HCT116 (cell line): ENCODE results near the gene NACAD. TPM values are rescaled to one million over a fixed set of nuclear protein-coding genes. Genes with fewer than 3 reads are reported as not detected.

ENCODE experiments used
- ATAC-seq: fragments of 200-7000 bp; cut with Tn5 transposase; 2 replicates; pipeline ENCODE4 v1.9.1; 2020; ENCODE audit warnings: mild to moderate bottlenecking, moderate library complexity
- BruUV-seq: library from RNA; stranded (reverse); fragments of 400-500 nt; replicated peaks from 2 replicates; lab custom pipeline; 2021; lab: Mats Ljungman, UMichigan
- CTCF ChIA-PET: fragments of 300-600 bp; sonication (Branson Sonifier 250); formaldehyde crosslinking; loops from one replicate; lab custom pipeline; 2021; ENCODE audit warnings: antibody characterized with exemption; lab: Charles Lee
- POLR2A ChIA-PET: fragments of 300-600, 350-600 bp; sonication (Branson Sonifier 250); formaldehyde crosslinking; loops from one replicate; lab custom pipeline; 2021; ENCODE audit warnings: antibody characterized with exemption; lab: Charles Lee
- RAD21 ChIA-PET, 2 experiments: fragments of 300-600 bp; sonication (Branson Sonifier 250); formaldehyde crosslinking; loops; one replicate each; lab custom pipeline; 2023; ENCODE audit warnings: low total read pairs in 2 of 2; ENCODE audit not compliant: uncharacterized antibody in 2 of 2, unreplicated experiment in 2 of 2, low non-redundant PET in 1 of 2; lab: Charles Lee
- DNase-seq: peaks from one replicate; pipeline ENCODE4 v3.0.0-alpha.2; 2010; ENCODE audit warnings: low read depth, low spot score
- H2AFZ ChIP-seq: fragments of 200-600 bp; shearing (Covaris generic), sonication (generic); 2 replicates; pipeline ENCODE4 v1.6.1; 2017; ENCODE audit warnings: low read depth, mixed run types, mixed read lengths, antibody characterized with exemption, low read length; ENCODE audit not compliant: poor library complexity, severe bottlenecking
- H3K27ac ChIP-seq: 2 replicates; pipeline ENCODE4 v1.5.1; 2012; ENCODE audit warnings: low read depth, low read length
- H3K27me3 ChIP-seq: fragments of 200-600 bp; sonication (generic); 2 replicates; pipeline ENCODE4 v1.6.1; 2016; ENCODE audit warnings: mixed run types, low read length, mixed read lengths; ENCODE audit not compliant: insufficient read depth
- H3K36me3 ChIP-seq, 2 experiments: fragments of 200-500 bp in 1 of 2; fragments of 200-600 bp in 1 of 2; sonication (Bioruptor generic) in 1 of 2; sonication (generic) in 1 of 2; 2 replicates each; pipeline versions ENCODE4 v1.5.1 to v1.6.1; 2014 to 2016; ENCODE audit warnings: low read length in 2 of 2, inconsistent platforms in 1 of 2, mixed read lengths in 1 of 2, mixed run types in 1 of 2; ENCODE audit not compliant: insufficient read depth in 2 of 2, control insufficient read depth in 1 of 2
- H3K4me1 ChIP-seq, 2 experiments: fragments of 200-600 bp in 1 of 2; sonication (generic) in 1 of 2; 2 replicates each; pipeline versions ENCODE4 v1.5.1 to v1.6.1; 2012 to 2017; ENCODE audit warnings: low read length in 2 of 2, inconsistent platforms in 1 of 2, mild to moderate bottlenecking in 1 of 2, mixed read lengths in 1 of 2, mixed run types in 1 of 2, moderate library complexity in 1 of 2; ENCODE audit not compliant: insufficient read depth in 2 of 2, control insufficient read depth in 1 of 2
- H3K4me2 ChIP-seq: fragments of 200-600 bp; sonication (generic); 2 replicates; pipeline ENCODE4 v1.6.1; 2017; ENCODE audit warnings: mixed run types, low read length, mixed read lengths
- H3K4me3 ChIP-seq, 2 experiments: fragments of 200-600 bp in 1 of 2; sonication (generic) in 1 of 2; replicated peaks in 1 of 2; 2 replicates each; pipeline ENCODE4 v1.5.1; 2011 to 2016; ENCODE audit warnings: low read length in 2 of 2, control low read depth in 1 of 2, low read depth in 1 of 2, mild to moderate bottlenecking in 1 of 2, mixed read lengths in 1 of 2, mixed run types in 1 of 2
- H3K79me2 ChIP-seq: fragments of 200-600 bp; sonication (generic); 2 replicates; pipeline ENCODE4 v1.6.1; 2017; ENCODE audit warnings: mild to moderate bottlenecking, mixed run types, low read length, moderate library complexity, mixed read lengths; ENCODE audit not compliant: insufficient read depth
- H3K9ac ChIP-seq: fragments of 200-600 bp; sonication (generic); 2 replicates; pipeline ENCODE4 v1.6.1; 2016; ENCODE audit warnings: low read length, mixed read lengths
- H3K9me2 ChIP-seq: fragments of 200-600 bp; sonication (generic), shearing (Covaris generic); 2 replicates; pipeline ENCODE4 v1.6.1; 2017; ENCODE audit warnings: mixed run types, mild to moderate bottlenecking, moderate library complexity; ENCODE audit not compliant: insufficient read depth
- H3K9me3 ChIP-seq, 2 experiments: fragments of 200-500 bp in 1 of 2; fragments of 200-600 bp in 1 of 2; sonication (Bioruptor generic) in 1 of 2; sonication (generic) in 1 of 2; 2 replicates each; pipeline ENCODE4 v1.6.1; 2014 to 2017; ENCODE audit warnings: low read length in 2 of 2, mixed read lengths in 2 of 2, inconsistent platforms in 1 of 2, low read depth in 1 of 2, mild to moderate bottlenecking in 1 of 2, mixed run types in 1 of 2, moderate library complexity in 1 of 2; ENCODE audit not compliant: control insufficient read depth in 1 of 2, insufficient read depth in 1 of 2
- H4K20me1 ChIP-seq: fragments of 200-600 bp; sonication (generic), shearing (Covaris generic); 2 replicates; pipeline ENCODE4 v1.6.1; 2017; ENCODE audit warnings: mixed run types, mild to moderate bottlenecking, moderate library complexity; ENCODE audit not compliant: insufficient read depth
- ATF3 ChIP-seq: IDR thresholded peaks from 2 replicates; pipeline ENCODE4 v1.6.1; 2012
- CBX3 ChIP-seq: IDR thresholded peaks from 2 replicates; pipeline ENCODE4 v1.6.1; 2012; ENCODE audit warnings: low read depth
- CEBPB ChIP-seq: IDR thresholded peaks from 2 replicates; pipeline ENCODE4 v1.6.1; 2012; ENCODE audit warnings: low read depth
- ELF1 ChIP-seq: IDR thresholded peaks from 2 replicates; pipeline ENCODE4 v1.6.1; 2012; ENCODE audit warnings: low read depth, borderline replicate concordance
- JUND ChIP-seq: IDR thresholded peaks from 2 replicates; pipeline ENCODE4 v1.6.1; 2012
- MAX ChIP-seq: IDR thresholded peaks from 2 replicates; pipeline ENCODE4 v1.6.1; 2012
- POLR2AphosphoS5 ChIP-seq: IDR thresholded peaks from 2 replicates; pipeline ENCODE4 v1.6.1; 2011; ENCODE audit warnings: mild to moderate bottlenecking, low read depth, low read length, moderate library complexity
- RAD21 ChIP-seq: IDR thresholded peaks from 2 replicates; pipeline ENCODE4 v1.6.1; 2012; ENCODE audit warnings: low read depth, mild to moderate bottlenecking
- SIN3A ChIP-seq: IDR thresholded peaks from 2 replicates; pipeline ENCODE4 v1.6.1; 2012; ENCODE audit warnings: low read depth
- SRF ChIP-seq: IDR thresholded peaks from 2 replicates; pipeline ENCODE4 v1.6.1; 2012; ENCODE audit warnings: low read depth
- TCF7L2 ChIP-seq: IDR thresholded peaks from 2 replicates; pipeline ENCODE4 v1.7.0; 2011; ENCODE audit warnings: borderline replicate concordance, inconsistent platforms; ENCODE audit not compliant: insufficient read depth, insufficient read length; ENCODE audit errors: extremely low read depth
- ZFX ChIP-seq: fragments of 450-650 bp; IDR thresholded peaks from 2 replicates; pipeline ENCODE4 v1.6.1; 2017
- intact Hi-C: fragments of 100-400 bp; cut with micrococcal nuclease; formaldehyde crosslinking; loops from 2 replicates; pipeline ENCODE4 v1.10.0; 2022
- total RNA-seq: library from RNA; stranded (reverse); gene quantifications from one replicate; pipeline ENCODE4 v1.2.1, GENCODE V29; 2021; ENCODE audit not compliant: unreplicated experiment
- TF ChIP-seq, protein P1 (sequence below), 3 experiments: fragments of 200-600 bp in 1 of 3; sonication (generic) in 1 of 3; IDR thresholded peaks in 2 of 3; conservative IDR thresholded peaks in 1 of 3; 2 replicates each; pipeline ENCODE4 v1.5.1; 2012 to 2017; ENCODE audit warnings: low read depth in 2 of 3, low read length in 2 of 3, antibody characterized with exemption in 1 of 3, borderline replicate concordance in 1 of 3, control low read depth in 1 of 3, mild to moderate bottlenecking in 1 of 3, mixed read lengths in 1 of 3, mixed run types in 1 of 3, moderate library complexity in 1 of 3; ENCODE audit not compliant: insufficient read depth in 1 of 3
- TF ChIP-seq, protein P2 (sequence below): IDR thresholded peaks from 2 replicates; pipeline ENCODE4 v1.6.1; 2011; ENCODE audit warnings: mild to moderate bottlenecking, low read length, moderate library complexity; ENCODE audit not compliant: insufficient replicate concordance; ENCODE audit errors: extremely low read depth

Gene NACAD
- total RNA-seq, 1 experiment from 2014 or later: 0.05 TPM

DNA sequence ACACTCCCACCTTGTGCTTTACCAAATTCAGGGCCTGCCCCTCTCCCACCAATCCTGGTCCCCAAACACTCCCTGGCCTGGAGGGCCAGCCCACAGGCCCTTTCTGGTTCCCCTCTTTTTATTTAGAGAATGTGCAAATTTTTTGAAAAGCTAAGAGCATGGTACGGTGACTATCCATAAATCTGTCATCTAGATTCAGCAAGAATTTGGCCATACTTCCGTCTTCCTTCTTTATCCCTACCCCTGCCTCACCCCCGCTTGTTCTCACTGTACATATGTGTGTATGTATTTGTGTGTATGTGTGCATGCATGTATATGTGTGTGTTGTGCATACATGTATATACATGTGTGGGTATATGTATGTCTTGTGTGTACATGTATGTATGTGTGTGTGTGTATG lies 30.8 kb upstream of the NACAD start:
- H3K9ac ChIP-seq: no peak overlapping the region
- no TSS peak for BruUV-seq
- no peak for ATAC-seq
- H3K9me2 ChIP-seq: no peaks in the 10 kb centered on the region
- H3K79me2 ChIP-seq: no peaks in the 10 kb centered on the region
- no peak for DNase-seq
- H3K27ac ChIP-seq: no peak overlapping the region
- no peaks in the 10 kb centered on the region for H3K27me3 ChIP-seq
- H2AFZ ChIP-seq: no peak overlapping the region
- H4K20me1 ChIP-seq: no peaks in the 10 kb centered on the region
- ChIA-PET POLR2A (interaction anchor here (1.6 kb wide), 1 partner anchor 8 kb away, joined by 4 read pairs; the partner anchor contains the start of gene TBRG4), CTCF (no interaction called here), RAD21 (no interaction called here)
- no peak overlapping the region for H3K4me2 ChIP-seq
- no peak overlapping the region for H3K4me3 ChIP-seq
- intact Hi-C loops: no loop called here
- no peaks in the 10 kb centered on the region for H3K4me1 ChIP-seq
- TF ChIP-seq SRF (no peak), ZFX (no peak), TCF7L2 (no peak), ATF3 (no peak), MAX (no peak), CEBPB (no peak), POLR2AphosphoS5 (no peak), RAD21 (no peak), CBX3 (no peak), JUND (no peak), ELF1 (no peak), SIN3A (no peak)
- TF ChIP-seq, protein P1, sequence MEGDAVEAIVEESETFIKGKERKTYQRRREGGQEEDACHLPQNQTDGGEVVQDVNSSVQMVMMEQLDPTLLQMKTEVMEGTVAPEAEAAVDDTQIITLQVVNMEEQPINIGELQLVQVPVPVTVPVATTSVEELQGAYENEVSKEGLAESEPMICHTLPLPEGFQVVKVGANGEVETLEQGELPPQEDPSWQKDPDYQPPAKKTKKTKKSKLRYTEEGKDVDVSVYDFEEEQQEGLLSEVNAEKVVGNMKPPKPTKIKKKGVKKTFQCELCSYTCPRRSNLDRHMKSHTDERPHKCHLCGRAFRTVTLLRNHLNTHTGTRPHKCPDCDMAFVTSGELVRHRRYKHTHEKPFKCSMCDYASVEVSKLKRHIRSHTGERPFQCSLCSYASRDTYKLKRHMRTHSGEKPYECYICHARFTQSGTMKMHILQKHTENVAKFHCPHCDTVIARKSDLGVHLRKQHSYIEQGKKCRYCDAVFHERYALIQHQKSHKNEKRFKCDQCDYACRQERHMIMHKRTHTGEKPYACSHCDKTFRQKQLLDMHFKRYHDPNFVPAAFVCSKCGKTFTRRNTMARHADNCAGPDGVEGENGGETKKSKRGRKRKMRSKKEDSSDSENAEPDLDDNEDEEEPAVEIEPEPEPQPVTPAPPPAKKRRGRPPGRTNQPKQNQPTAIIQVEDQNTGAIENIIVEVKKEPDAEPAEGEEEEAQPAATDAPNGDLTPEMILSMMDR (IDR thresholded peaks at IDR 0.05 in 2 of 3, conservative IDR thresholded peaks at IDR 0.05 in 1 of 3; ENCODE audit: borderline replicate concordance in 1 of 3, insufficient read depth in 1 of 3, low read depth in 2 of 3, low read length in 2 of 3): no peak
- TF ChIP-seq, protein P2, sequence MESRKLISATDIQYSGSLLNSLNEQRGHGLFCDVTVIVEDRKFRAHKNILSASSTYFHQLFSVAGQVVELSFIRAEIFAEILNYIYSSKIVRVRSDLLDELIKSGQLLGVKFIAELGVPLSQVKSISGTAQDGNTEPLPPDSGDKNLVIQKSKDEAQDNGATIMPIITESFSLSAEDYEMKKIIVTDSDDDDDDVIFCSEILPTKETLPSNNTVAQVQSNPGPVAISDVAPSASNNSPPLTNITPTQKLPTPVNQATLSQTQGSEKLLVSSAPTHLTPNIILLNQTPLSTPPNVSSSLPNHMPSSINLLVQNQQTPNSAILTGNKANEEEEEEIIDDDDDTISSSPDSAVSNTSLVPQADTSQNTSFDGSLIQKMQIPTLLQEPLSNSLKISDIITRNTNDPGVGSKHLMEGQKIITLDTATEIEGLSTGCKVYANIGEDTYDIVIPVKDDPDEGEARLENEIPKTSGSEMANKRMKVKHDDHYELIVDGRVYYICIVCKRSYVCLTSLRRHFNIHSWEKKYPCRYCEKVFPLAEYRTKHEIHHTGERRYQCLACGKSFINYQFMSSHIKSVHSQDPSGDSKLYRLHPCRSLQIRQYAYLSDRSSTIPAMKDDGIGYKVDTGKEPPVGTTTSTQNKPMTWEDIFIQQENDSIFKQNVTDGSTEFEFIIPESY: no peak
- TF ChIP-seq, all 23 proteins: peak for 0
- H3K9me3 ChIP-seq: no peaks in the 10 kb centered on the region
- no peaks in the 10 kb centered on the region for H3K36me3 ChIP-seq
